Stomach (tissue), 9 donors: Measurements from ENCODE around the gene AGTRAP. TPM values are rescaled to one million over a fixed set of nuclear protein-coding genes. Genes with fewer than 3 reads are reported as not detected.

Experiments used
- DNase-seq, 2 donors: peaks; one replicate each; pipeline versions ENCODE4 v3.0.0 to v3.0.0-alpha.2; 2013 to 2019
- H3K27ac ChIP-seq, 5 donors: fragments of 200-600 bp in 4 of 5; sonication (generic) in 4 of 5; one replicate each; pipeline ENCODE4 v1.5.1; 2013 to 2019; ENCODE audit warnings: mild to moderate bottlenecking in 1 of 5, moderate library complexity in 1 of 5
- H3K27me3 ChIP-seq, 3 donors: fragments of 200-600 bp; sonication (generic); one replicate each; pipeline ENCODE4 v1.5.1; 2017 to 2019; ENCODE audit warnings: mixed run types in 1 of 3
- H3K36me3 ChIP-seq, 4 donors: fragments of 200-600 bp; sonication (generic); 1 replicate in 3 of 4; 2 replicates in 1 of 4; pipeline ENCODE4 v1.5.1; 2016 to 2019
- H3K4me1 ChIP-seq, 4 donors: fragments of 200-600 bp; sonication (generic); one replicate each; pipeline ENCODE4 v1.5.1; 2016 to 2019
- H3K4me3 ChIP-seq, 4 donors: fragments of 200-600 bp; sonication (generic) in 3 of 4; one replicate each; pipeline ENCODE4 v1.5.1; 2016 to 2019; ENCODE audit warnings: mild to moderate bottlenecking in 1 of 4
- H3K9me3 ChIP-seq, 4 donors: fragments of 200-600 bp; sonication (generic); one replicate each; pipeline ENCODE4 v1.5.1; 2016 to 2019
- CTCF ChIP-seq, 7 experiments: fragments of 450-650 bp in 4 of 7; fragments of 200-600 bp in 3 of 7; sonication (generic) in 3 of 7; IDR thresholded peaks; one replicate each; pipeline ENCODE4 v1.5.1; 2016 to 2019; ENCODE audit warnings: antibody characterized with exemption in 7 of 7, control low read depth in 2 of 7, mild to moderate bottlenecking in 1 of 7
- EP300 ChIP-seq: sonication (generic); formaldehyde crosslinking; IDR thresholded peaks from one replicate; pipeline ENCODE4 v1.6.1; 2017; ENCODE audit warnings: antibody characterized with exemption
- POLR2A ChIP-seq, 4 donors: fragments of 450-650 bp; IDR thresholded peaks; one replicate each; pipeline ENCODE4 v1.6.1; 2016; ENCODE audit warnings: antibody characterized with exemption in 4 of 4, control low read depth in 2 of 4, mild to moderate bottlenecking in 1 of 4, moderate library complexity in 1 of 4
- POLR2AphosphoS5 ChIP-seq, 3 donors: sonication (generic); formaldehyde crosslinking; IDR thresholded peaks; one replicate each; pipeline ENCODE4 v1.6.1; 2016; ENCODE audit warnings: antibody characterized with exemption in 3 of 3
- WGBS, 5 donors: extraction: QIAGEN DNeasy Blood & Tissue Kit in 3 of 5; methylation state at CpG; one replicate each; pipeline versions ENCODE4 v1.1.5 to v1.1.7; 2013 to 2018; 5-methylcytosine and 5-hydroxymethylcytosine counted together
- intact Hi-C: fragments of 100-400 bp; cut with DNase I; formaldehyde crosslinking; loops from one replicate; pipeline ENCODE4 v1.15.1; 2023; ENCODE audit warnings: low total_unique reads
- polyA plus RNA-seq, 3 donors: library from polyadenylated mRNA; stranded (reverse); fragments of 200-250 nt; gene quantifications; one replicate each; pipeline ENCODE4 v1.2.3, GENCODE V29; 2013
- total RNA-seq, 5 donors: library from RNA; depleted of rRNA; stranded (reverse); fragments of >200 nt; gene quantifications; one replicate each; pipeline versions ENCODE4 v1.1.0 to v1.2.3, GENCODE V29; 2014 to 2016
- donor health status: healthy with polysubstance abuse.
- donor health status: Bipolar disorder and iron deficiency.
- donor health status: healthy.

The AGTRAP gene
- total and polyA plus RNA-seq, 8 donors: 4.1 to 76.3 (median 30.2) TPM

GRCh38 chr1:11708554-11709350 is 27.2 kb upstream of the AGTRAP start:
- Histone ChIP-seq H3K4me3 (no peak overlapping the region), H3K27me3 (peaks cover 0 to 53% (median 10%) of the 10 kb centered on the region in 3 donors), H3K4me1 (peaks cover 0 to 11% (median 9%) of the 10 kb centered on the region in 4 donors), H3K27ac (no peak overlapping the region), H3K9me3 (no peaks in the 10 kb centered on the region), H3K36me3 (no peaks in the 10 kb centered on the region)
- WGBS, 5 donors: 63 to 83% (median 79%) methylated on average over 11 of the region's 11 CpGs
- intact Hi-C loops: no loop called here
- TF ChIP-seq POLR2AphosphoS5 (IDR thresholded peaks at IDR 0.05) (no peak), EP300 (no peak), POLR2A (IDR thresholded peaks at IDR 0.05) (no peak), CTCF (IDR thresholded peaks at IDR 0.05) (no peak)
- DNase-seq: no peak

- intact Hi-C loops: no loop called here
- Histone ChIP-seq H3K27ac (no peak overlapping the region), H3K27me3 (peaks cover 0 to 35% (median 0%) of the 10 kb centered on the region in 3 donors), H3K4me3 (no peak overlapping the region), H3K9me3 (no peaks in the 10 kb centered on the region), H3K4me1 (peaks cover 0 to 11% (median 9%) of the 10 kb centered on the region in 4 donors), H3K36me3 (no peaks in the 10 kb centered on the region)
- no peak for DNase-seq
- TF ChIP-seq POLR2AphosphoS5 (IDR thresholded peaks at IDR 0.05) (no peak), CTCF (IDR thresholded peaks at IDR 0.05) (no peak), POLR2A (IDR thresholded peaks at IDR 0.05) (no peak), EP300 (no peak)
- 92 to 98% (median 94%) methylated on average over 5 of the region's 5 CpGs for whole genome bisulfite sequencing, 5 donors
Measured at GRCh38 chr1:11711490-11711889, 24.4 kb upstream of the AGTRAP start.

GRCh38 chr1:11712285-11712684 is 23.7 kb upstream of the AGTRAP start:
- whole genome bisulfite sequencing, 5 donors: 80 to 92% (median 87%) methylated on average over 7 to 8 of the region's 8 CpGs
- H3K36me3 ChIP-seq: no peaks in the 10 kb centered on the region
- intact Hi-C loops: no loop called here
- no peak for DNase-seq
- H3K9me3 ChIP-seq: no peaks in the 10 kb centered on the region
- H3K27me3 ChIP-seq: peaks cover 0 to 31% (median 0%) of the 10 kb centered on the region in 3 donors
- TF ChIP-seq POLR2A (IDR thresholded peaks at IDR 0.05): no peak
- H3K4me3 ChIP-seq: no peak overlapping the region
- H3K27ac ChIP-seq: no peak overlapping the region
- H3K4me1 ChIP-seq: peaks cover 0 to 10% (median 8%) of the 10 kb centered on the region in 4 donors

GRCh38 chr1:11713095-11713494 is 22.8 kb upstream of the AGTRAP start:
- Histone ChIP-seq H3K36me3 (no peaks in the 10 kb centered on the region), H3K4me3 (no peak overlapping the region), H3K27ac (no peak overlapping the region), H3K4me1 (peaks cover 0 to 2% (median under 1%) of the 10 kb centered on the region in 4 donors), H3K27me3 (peaks cover 0 to 23% (median 0%) of the 10 kb centered on the region in 3 donors), H3K9me3 (no peaks in the 10 kb centered on the region)
- 82 to 85% (median 84%) methylated on average over 11 of the region's 11 CpGs for WGBS, 5 donors
- intact Hi-C loops: no loop called here
- no peak for TF ChIP-seq CTCF (IDR thresholded peaks at IDR 0.05)
- no peak for TF ChIP-seq POLR2AphosphoS5 (IDR thresholded peaks at IDR 0.05)
- TF ChIP-seq EP300: no peak
- no peak for TF ChIP-seq POLR2A (IDR thresholded peaks at IDR 0.05)
- no peak for DNase-seq
